HCT116 (cell line): ENCODE measurements around the gene BCAR3. TPM values are rescaled to one million over a fixed set of nuclear protein-coding genes. Genes with fewer than 3 reads are reported as not detected.

Experiments
- ATAC-seq: fragments of 200-7000 bp; cut with Tn5 transposase; 2 replicates; pipeline ENCODE4 v1.9.1; 2020; ENCODE audit warnings: mild to moderate bottlenecking, moderate library complexity
- BruUV-seq: library from RNA; stranded (reverse); fragments of 400-500 nt; replicated peaks from 2 replicates; lab custom pipeline; 2021; lab: Mats Ljungman, UMichigan
- CTCF ChIA-PET: fragments of 300-600 bp; sonication (Branson Sonifier 250); formaldehyde crosslinking; loops from one replicate; lab custom pipeline; 2021; ENCODE audit warnings: antibody characterized with exemption; lab: Charles Lee
- POLR2A ChIA-PET: fragments of 300-600, 350-600 bp; sonication (Branson Sonifier 250); formaldehyde crosslinking; loops from one replicate; lab custom pipeline; 2021; ENCODE audit warnings: antibody characterized with exemption; lab: Charles Lee
- RAD21 ChIA-PET, 2 experiments: fragments of 300-600 bp; sonication (Branson Sonifier 250); formaldehyde crosslinking; loops; one replicate each; lab custom pipeline; 2023; ENCODE audit warnings: low total read pairs in 2 of 2; ENCODE audit not compliant: uncharacterized antibody in 2 of 2, unreplicated experiment in 2 of 2, low non-redundant PET in 1 of 2; lab: Charles Lee
- DNase-seq: peaks from one replicate; pipeline ENCODE4 v3.0.0-alpha.2; 2010; ENCODE audit warnings: low read depth, low spot score
- H2AFZ ChIP-seq: fragments of 200-600 bp; shearing (Covaris generic), sonication (generic); 2 replicates; pipeline ENCODE4 v1.6.1; 2017; ENCODE audit warnings: low read depth, mixed run types, mixed read lengths, antibody characterized with exemption, low read length; ENCODE audit not compliant: poor library complexity, severe bottlenecking
- H3K27ac ChIP-seq: 2 replicates; pipeline ENCODE4 v1.5.1; 2012; ENCODE audit warnings: low read depth, low read length
- H3K27me3 ChIP-seq: fragments of 200-600 bp; sonication (generic); 2 replicates; pipeline ENCODE4 v1.6.1; 2016; ENCODE audit warnings: mixed run types, low read length, mixed read lengths; ENCODE audit not compliant: insufficient read depth
- H3K36me3 ChIP-seq, 2 experiments: fragments of 200-500 bp in 1 of 2; fragments of 200-600 bp in 1 of 2; sonication (Bioruptor generic) in 1 of 2; sonication (generic) in 1 of 2; 2 replicates each; pipeline versions ENCODE4 v1.5.1 to v1.6.1; 2014 to 2016; ENCODE audit warnings: low read length in 2 of 2, inconsistent platforms in 1 of 2, mixed read lengths in 1 of 2, mixed run types in 1 of 2; ENCODE audit not compliant: insufficient read depth in 2 of 2, control insufficient read depth in 1 of 2
- H3K4me1 ChIP-seq, 2 experiments: fragments of 200-600 bp in 1 of 2; sonication (generic) in 1 of 2; 2 replicates each; pipeline versions ENCODE4 v1.5.1 to v1.6.1; 2012 to 2017; ENCODE audit warnings: low read length in 2 of 2, inconsistent platforms in 1 of 2, mild to moderate bottlenecking in 1 of 2, mixed read lengths in 1 of 2, mixed run types in 1 of 2, moderate library complexity in 1 of 2; ENCODE audit not compliant: insufficient read depth in 2 of 2, control insufficient read depth in 1 of 2
- H3K4me2 ChIP-seq: fragments of 200-600 bp; sonication (generic); 2 replicates; pipeline ENCODE4 v1.6.1; 2017; ENCODE audit warnings: mixed run types, low read length, mixed read lengths
- H3K4me3 ChIP-seq, 2 experiments: fragments of 200-600 bp in 1 of 2; sonication (generic) in 1 of 2; replicated peaks in 1 of 2; 2 replicates each; pipeline ENCODE4 v1.5.1; 2011 to 2016; ENCODE audit warnings: low read length in 2 of 2, control low read depth in 1 of 2, low read depth in 1 of 2, mild to moderate bottlenecking in 1 of 2, mixed read lengths in 1 of 2, mixed run types in 1 of 2
- H3K79me2 ChIP-seq: fragments of 200-600 bp; sonication (generic); 2 replicates; pipeline ENCODE4 v1.6.1; 2017; ENCODE audit warnings: mild to moderate bottlenecking, mixed run types, low read length, moderate library complexity, mixed read lengths; ENCODE audit not compliant: insufficient read depth
- H3K9ac ChIP-seq: fragments of 200-600 bp; sonication (generic); 2 replicates; pipeline ENCODE4 v1.6.1; 2016; ENCODE audit warnings: low read length, mixed read lengths
- H3K9me2 ChIP-seq: fragments of 200-600 bp; sonication (generic), shearing (Covaris generic); 2 replicates; pipeline ENCODE4 v1.6.1; 2017; ENCODE audit warnings: mixed run types, mild to moderate bottlenecking, moderate library complexity; ENCODE audit not compliant: insufficient read depth
- H3K9me3 ChIP-seq, 2 experiments: fragments of 200-500 bp in 1 of 2; fragments of 200-600 bp in 1 of 2; sonication (Bioruptor generic) in 1 of 2; sonication (generic) in 1 of 2; 2 replicates each; pipeline ENCODE4 v1.6.1; 2014 to 2017; ENCODE audit warnings: low read length in 2 of 2, mixed read lengths in 2 of 2, inconsistent platforms in 1 of 2, low read depth in 1 of 2, mild to moderate bottlenecking in 1 of 2, mixed run types in 1 of 2, moderate library complexity in 1 of 2; ENCODE audit not compliant: control insufficient read depth in 1 of 2, insufficient read depth in 1 of 2
- H4K20me1 ChIP-seq: fragments of 200-600 bp; sonication (generic), shearing (Covaris generic); 2 replicates; pipeline ENCODE4 v1.6.1; 2017; ENCODE audit warnings: mixed run types, mild to moderate bottlenecking, moderate library complexity; ENCODE audit not compliant: insufficient read depth
- CEBPB ChIP-seq: IDR thresholded peaks from 2 replicates; pipeline ENCODE4 v1.6.1; 2012; ENCODE audit warnings: low read depth
- FOSL1 ChIP-seq: IDR thresholded peaks from 2 replicates; pipeline ENCODE4 v1.6.1; 2012; ENCODE audit warnings: low read depth
- JUND ChIP-seq: IDR thresholded peaks from 2 replicates; pipeline ENCODE4 v1.6.1; 2012
- POLR2A ChIP-seq: IDR thresholded peaks from 2 replicates; pipeline ENCODE4 v1.7.0; 2011; ENCODE audit warnings: borderline replicate concordance; ENCODE audit not compliant: insufficient read depth, insufficient read length; ENCODE audit errors: extremely low read depth
- RAD21 ChIP-seq: IDR thresholded peaks from 2 replicates; pipeline ENCODE4 v1.6.1; 2012; ENCODE audit warnings: low read depth, mild to moderate bottlenecking
- SIN3A ChIP-seq: IDR thresholded peaks from 2 replicates; pipeline ENCODE4 v1.6.1; 2012; ENCODE audit warnings: low read depth
- SRF ChIP-seq: IDR thresholded peaks from 2 replicates; pipeline ENCODE4 v1.6.1; 2012; ENCODE audit warnings: low read depth
- YY1 ChIP-seq: IDR thresholded peaks from 2 replicates; pipeline ENCODE4 v1.6.1; 2011; ENCODE audit warnings: low read length, low read depth, moderate library complexity, mild to moderate bottlenecking; ENCODE audit not compliant: insufficient replicate concordance; ENCODE audit errors: extremely low read depth
- intact Hi-C: fragments of 100-400 bp; cut with micrococcal nuclease; formaldehyde crosslinking; loops from 2 replicates; pipeline ENCODE4 v1.10.0; 2022
- total RNA-seq: library from RNA; stranded (reverse); gene quantifications from one replicate; pipeline ENCODE4 v1.2.1, GENCODE V29; 2021; ENCODE audit not compliant: unreplicated experiment
- TF ChIP-seq, protein P1 (sequence below): IDR thresholded peaks from 2 replicates; pipeline ENCODE4 v1.6.1; 2011; ENCODE audit warnings: mild to moderate bottlenecking, low read length, moderate library complexity; ENCODE audit not compliant: insufficient replicate concordance; ENCODE audit errors: extremely low read depth
- TF ChIP-seq, protein P2 (sequence below): IDR thresholded peaks from 2 replicates; pipeline ENCODE4 v1.6.1; 2012; ENCODE audit warnings: low read depth
- TF ChIP-seq, protein P3 (sequence below), 3 experiments: fragments of 200-600 bp in 1 of 3; sonication (generic) in 1 of 3; IDR thresholded peaks in 2 of 3; conservative IDR thresholded peaks in 1 of 3; 2 replicates each; pipeline ENCODE4 v1.5.1; 2012 to 2017; ENCODE audit warnings: low read depth in 2 of 3, low read length in 2 of 3, antibody characterized with exemption in 1 of 3, borderline replicate concordance in 1 of 3, control low read depth in 1 of 3, mild to moderate bottlenecking in 1 of 3, mixed read lengths in 1 of 3, mixed run types in 1 of 3, moderate library complexity in 1 of 3; ENCODE audit not compliant: insufficient read depth in 1 of 3

The BCAR3 gene
- total RNA-seq, 1 experiment from 2014 or later, result 24.5 TPM

DNA sequence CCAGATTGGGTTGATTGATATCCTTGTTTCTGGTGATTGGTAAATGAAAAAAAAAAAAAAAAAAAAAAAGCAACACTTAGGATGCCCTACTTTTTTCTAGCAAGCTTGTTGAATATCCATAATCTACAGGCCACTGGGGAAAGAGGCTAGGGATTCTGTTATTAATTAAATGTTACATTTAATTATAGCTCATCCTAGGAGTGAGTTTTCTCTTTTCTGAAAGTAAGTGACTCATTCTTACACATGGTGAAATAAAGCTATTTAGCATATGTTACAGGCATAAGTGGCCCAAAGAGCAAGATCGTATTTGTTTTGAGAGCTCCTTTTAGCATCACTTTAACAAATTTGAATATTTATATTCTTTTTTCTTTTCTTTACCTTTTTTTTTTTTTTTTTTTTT is 139.2 kb downstream of the BCAR3 start:
- H3K9ac ChIP-seq, result no peak overlapping the region
- DNase-seq, result no peak
- no peaks in the 10 kb centered on the region for H3K27me3 ChIP-seq
- TF ChIP-seq RAD21 (no peak), YY1 (no peak), POLR2A (no peak), JUND (no peak), SIN3A (no peak), FOSL1 (no peak), SRF (no peak), CEBPB (no peak)
- TF ChIP-seq, protein P1, sequence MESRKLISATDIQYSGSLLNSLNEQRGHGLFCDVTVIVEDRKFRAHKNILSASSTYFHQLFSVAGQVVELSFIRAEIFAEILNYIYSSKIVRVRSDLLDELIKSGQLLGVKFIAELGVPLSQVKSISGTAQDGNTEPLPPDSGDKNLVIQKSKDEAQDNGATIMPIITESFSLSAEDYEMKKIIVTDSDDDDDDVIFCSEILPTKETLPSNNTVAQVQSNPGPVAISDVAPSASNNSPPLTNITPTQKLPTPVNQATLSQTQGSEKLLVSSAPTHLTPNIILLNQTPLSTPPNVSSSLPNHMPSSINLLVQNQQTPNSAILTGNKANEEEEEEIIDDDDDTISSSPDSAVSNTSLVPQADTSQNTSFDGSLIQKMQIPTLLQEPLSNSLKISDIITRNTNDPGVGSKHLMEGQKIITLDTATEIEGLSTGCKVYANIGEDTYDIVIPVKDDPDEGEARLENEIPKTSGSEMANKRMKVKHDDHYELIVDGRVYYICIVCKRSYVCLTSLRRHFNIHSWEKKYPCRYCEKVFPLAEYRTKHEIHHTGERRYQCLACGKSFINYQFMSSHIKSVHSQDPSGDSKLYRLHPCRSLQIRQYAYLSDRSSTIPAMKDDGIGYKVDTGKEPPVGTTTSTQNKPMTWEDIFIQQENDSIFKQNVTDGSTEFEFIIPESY, result no peak
- TF ChIP-seq, protein P2, sequence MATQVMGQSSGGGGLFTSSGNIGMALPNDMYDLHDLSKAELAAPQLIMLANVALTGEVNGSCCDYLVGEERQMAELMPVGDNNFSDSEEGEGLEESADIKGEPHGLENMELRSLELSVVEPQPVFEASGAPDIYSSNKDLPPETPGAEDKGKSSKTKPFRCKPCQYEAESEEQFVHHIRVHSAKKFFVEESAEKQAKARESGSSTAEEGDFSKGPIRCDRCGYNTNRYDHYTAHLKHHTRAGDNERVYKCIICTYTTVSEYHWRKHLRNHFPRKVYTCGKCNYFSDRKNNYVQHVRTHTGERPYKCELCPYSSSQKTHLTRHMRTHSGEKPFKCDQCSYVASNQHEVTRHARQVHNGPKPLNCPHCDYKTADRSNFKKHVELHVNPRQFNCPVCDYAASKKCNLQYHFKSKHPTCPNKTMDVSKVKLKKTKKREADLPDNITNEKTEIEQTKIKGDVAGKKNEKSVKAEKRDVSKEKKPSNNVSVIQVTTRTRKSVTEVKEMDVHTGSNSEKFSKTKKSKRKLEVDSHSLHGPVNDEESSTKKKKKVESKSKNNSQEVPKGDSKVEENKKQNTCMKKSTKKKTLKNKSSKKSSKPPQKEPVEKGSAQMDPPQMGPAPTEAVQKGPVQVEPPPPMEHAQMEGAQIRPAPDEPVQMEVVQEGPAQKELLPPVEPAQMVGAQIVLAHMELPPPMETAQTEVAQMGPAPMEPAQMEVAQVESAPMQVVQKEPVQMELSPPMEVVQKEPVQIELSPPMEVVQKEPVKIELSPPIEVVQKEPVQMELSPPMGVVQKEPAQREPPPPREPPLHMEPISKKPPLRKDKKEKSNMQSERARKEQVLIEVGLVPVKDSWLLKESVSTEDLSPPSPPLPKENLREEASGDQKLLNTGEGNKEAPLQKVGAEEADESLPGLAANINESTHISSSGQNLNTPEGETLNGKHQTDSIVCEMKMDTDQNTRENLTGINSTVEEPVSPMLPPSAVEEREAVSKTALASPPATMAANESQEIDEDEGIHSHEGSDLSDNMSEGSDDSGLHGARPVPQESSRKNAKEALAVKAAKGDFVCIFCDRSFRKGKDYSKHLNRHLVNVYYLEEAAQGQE, result no peak
- TF ChIP-seq, protein P3, sequence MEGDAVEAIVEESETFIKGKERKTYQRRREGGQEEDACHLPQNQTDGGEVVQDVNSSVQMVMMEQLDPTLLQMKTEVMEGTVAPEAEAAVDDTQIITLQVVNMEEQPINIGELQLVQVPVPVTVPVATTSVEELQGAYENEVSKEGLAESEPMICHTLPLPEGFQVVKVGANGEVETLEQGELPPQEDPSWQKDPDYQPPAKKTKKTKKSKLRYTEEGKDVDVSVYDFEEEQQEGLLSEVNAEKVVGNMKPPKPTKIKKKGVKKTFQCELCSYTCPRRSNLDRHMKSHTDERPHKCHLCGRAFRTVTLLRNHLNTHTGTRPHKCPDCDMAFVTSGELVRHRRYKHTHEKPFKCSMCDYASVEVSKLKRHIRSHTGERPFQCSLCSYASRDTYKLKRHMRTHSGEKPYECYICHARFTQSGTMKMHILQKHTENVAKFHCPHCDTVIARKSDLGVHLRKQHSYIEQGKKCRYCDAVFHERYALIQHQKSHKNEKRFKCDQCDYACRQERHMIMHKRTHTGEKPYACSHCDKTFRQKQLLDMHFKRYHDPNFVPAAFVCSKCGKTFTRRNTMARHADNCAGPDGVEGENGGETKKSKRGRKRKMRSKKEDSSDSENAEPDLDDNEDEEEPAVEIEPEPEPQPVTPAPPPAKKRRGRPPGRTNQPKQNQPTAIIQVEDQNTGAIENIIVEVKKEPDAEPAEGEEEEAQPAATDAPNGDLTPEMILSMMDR (IDR thresholded peaks at IDR 0.05 in 2 of 3, conservative IDR thresholded peaks at IDR 0.05 in 1 of 3; ENCODE audit: borderline replicate concordance in 1 of 3, insufficient read depth in 1 of 3, low read depth in 2 of 3, low read length in 2 of 3), result no peak
- intact Hi-C loops, result no loop called here
- H3K4me2 ChIP-seq, result no peak overlapping the region
- no peak for ATAC-seq
- H3K79me2 ChIP-seq, result no peaks in the 10 kb centered on the region
- BruUV-seq, result no TSS peak
- H3K9me3 ChIP-seq, result no peaks in the 10 kb centered on the region
- ChIA-PET RAD21 (no interaction called here), CTCF (no interaction called here), POLR2A (no interaction called here)
- no peak overlapping the region for H2AFZ ChIP-seq
- H3K4me1 ChIP-seq, result no peaks in the 10 kb centered on the region
- no peak overlapping the region for H3K27ac ChIP-seq
- no peaks in the 10 kb centered on the region for H4K20me1 ChIP-seq
- peaks cover 0 to 2% of the 10 kb centered on the region in 2 experiments; a peak in 1 of 4 replicates for H3K36me3 ChIP-seq
- H3K9me2 ChIP-seq, result no peaks in the 10 kb centered on the region
- H3K4me3 ChIP-seq, result no peak overlapping the region
